GM23248 (cell line): ENCODE measurements around the gene ERICH3. TPM values are rescaled to one million over a fixed set of nuclear protein-coding genes. Genes with fewer than 3 reads are reported as not detected.

Experiments
- DNase-seq: peaks from one replicate; pipeline ENCODE4 v3.0.0-alpha.2; 2015
- H2AFZ ChIP-seq: fragments of 200-600 bp; sonication (generic); 2 replicates; pipeline ENCODE4 v1.6.1; 2016; ENCODE audit warnings: antibody characterized with exemption
- H3F3A ChIP-seq: fragments of 200-600 bp; sonication (generic); 2 replicates; pipeline ENCODE4 v1.6.1; 2016; ENCODE audit warnings: mild to moderate bottlenecking, antibody characterized with exemption, mixed run types; ENCODE audit not compliant: insufficient read depth
- H3K27ac ChIP-seq: fragments of 200-600 bp; sonication (generic); 2 replicates; pipeline ENCODE4 v1.5.1; 2016; ENCODE audit warnings: mild to moderate bottlenecking
- H3K27me3 ChIP-seq: fragments of 200-600 bp; sonication (generic); replicated peaks from 2 replicates; pipeline ENCODE4 v1.6.1; 2016; ENCODE audit warnings: mild to moderate bottlenecking; ENCODE audit not compliant: insufficient read depth
- H3K36me3 ChIP-seq: fragments of 200-600 bp; sonication (generic); 2 replicates; pipeline ENCODE4 v1.6.1; 2016; ENCODE audit warnings: low read depth, mild to moderate bottlenecking
- H3K4me1 ChIP-seq: fragments of 200-600 bp; sonication (generic); 2 replicates; pipeline ENCODE4 v1.6.1; 2016; ENCODE audit warnings: mild to moderate bottlenecking; ENCODE audit not compliant: insufficient read depth
- H3K4me2 ChIP-seq: fragments of 200-600 bp; sonication (generic); one replicate; pipeline ENCODE4 v1.6.1; 2016; ENCODE audit warnings: mild to moderate bottlenecking; ENCODE audit not compliant: unreplicated experiment
- H3K4me3 ChIP-seq: fragments of 200-600 bp; sonication (generic); 2 replicates; pipeline ENCODE4 v1.5.1; 2016; ENCODE audit warnings: mild to moderate bottlenecking
- H3K79me2 ChIP-seq: fragments of 200-600 bp; sonication (generic); 2 replicates; pipeline ENCODE4 v1.6.1; 2016; ENCODE audit warnings: mild to moderate bottlenecking; ENCODE audit not compliant: insufficient read depth
- H3K9ac ChIP-seq: fragments of 200-600 bp; sonication (generic); 2 replicates; pipeline ENCODE4 v1.6.1; 2016; ENCODE audit warnings: mild to moderate bottlenecking
- H3K9me2 ChIP-seq: fragments of 200-600 bp; sonication (generic); 2 replicates; pipeline ENCODE4 v1.6.1; 2016; ENCODE audit warnings: mixed run types, mild to moderate bottlenecking, moderate library complexity; ENCODE audit not compliant: insufficient read depth
- H3K9me3 ChIP-seq: fragments of 200-600 bp; sonication (generic); one replicate; pipeline ENCODE4 v1.6.1; 2017; ENCODE audit warnings: low read depth
- H4K20me1 ChIP-seq: fragments of 200-600 bp; sonication (generic); 2 replicates; pipeline ENCODE4 v1.6.0; 2016; ENCODE audit not compliant: insufficient read depth
- EZH2 ChIP-seq: fragments of 200-600 bp; sonication (generic); IDR thresholded peaks from 2 replicates; pipeline ENCODE4 v1.6.1; 2018; ENCODE audit warnings: antibody characterized with exemption, mild to moderate bottlenecking; ENCODE audit not compliant: insufficient read depth, poor library complexity, severe bottlenecking
- EZH2phosphoT487 ChIP-seq: fragments of 200-600 bp; sonication (generic); IDR thresholded peaks from 2 replicates; pipeline ENCODE4 v1.6.1; 2018; ENCODE audit warnings: antibody characterized with exemption, moderate library complexity, mild to moderate bottlenecking, low read depth; ENCODE audit not compliant: insufficient read depth
- WGBS, 2 experiments: methylation state at CpG; one replicate each; pipeline ENCODE4 v1.1.6; 2015 to 2017; ENCODE audit warnings: low lambda C conversion rate in 2 of 2, low coverage in 1 of 2; ENCODE audit errors: missing lambda C conversion rate in 2 of 2; 5-methylcytosine and 5-hydroxymethylcytosine counted together
- in situ Hi-C: fragments of 300-500 bp; cut with MboI; formaldehyde crosslinking; loops from 2 replicates; pipeline ENCODE4 v1.15.0; 2020
- polyA plus RNA-seq: library from polyadenylated mRNA; unstranded; fragments of >200 nt; fragmentation: Nextera tagmentation; extraction: Ambion mirVana; gene quantifications from 2 replicates; pipeline ENCODE4 v1.2.1, GENCODE V29; 2016
- total RNA-seq: library from RNA; depleted of rRNA; stranded (reverse); fragments of >200 nt; shearing (Covaris generic); gene quantifications from 2 replicates; pipeline ENCODE4 v1.2.3, GENCODE V29; 2014

ERICH3 gene
- total and polyA plus RNA-seq, 2 experiments from 2014 or later = not detected

DNA sequence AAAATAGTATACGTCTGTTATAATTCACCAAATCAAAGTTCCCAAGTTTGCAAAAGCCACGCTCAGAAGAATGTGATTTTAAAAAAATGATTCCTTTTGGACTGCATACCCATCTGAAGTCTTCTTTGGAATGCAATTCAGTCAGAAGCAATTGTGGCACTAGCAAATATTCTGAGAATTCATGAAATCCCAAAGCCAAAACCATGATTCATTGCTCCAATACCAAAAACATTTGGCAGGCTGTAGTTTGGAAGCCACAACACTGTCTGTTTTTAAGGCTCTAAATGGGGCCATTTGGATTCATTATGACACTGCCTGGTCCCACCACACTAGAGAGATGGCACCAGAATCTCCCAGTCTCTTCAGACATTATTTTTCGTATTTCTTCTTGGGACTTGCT is 139.4 kb downstream of the ERICH3 start:
- in situ Hi-C loops = no loop called here
- H3K9ac ChIP-seq = no peak overlapping the region
- H3K27me3 ChIP-seq = no peaks in the 10 kb centered on the region
- 0 to 1% methylated on average over 3 of the region's 3 CpGs for WGBS, 2 experiments
- H3K4me3 ChIP-seq = no peak overlapping the region
- no peaks in the 10 kb centered on the region for H3K36me3 ChIP-seq
- no peaks in the 10 kb centered on the region for H3K79me2 ChIP-seq
- no peaks in the 10 kb centered on the region for H3K9me3 ChIP-seq
- H3K4me2 ChIP-seq = no peak overlapping the region
- DNase-seq = peak; percentile 61
- H3K4me1 ChIP-seq = peaks cover 14% of the 10 kb centered on the region
- H3F3A ChIP-seq = peaks cover 11% of the 10 kb centered on the region; the same call in 1 of the 2 replicates
- TF ChIP-seq EZH2 (no peak), EZH2phosphoT487 (no peak)
- no peak overlapping the region for H3K27ac ChIP-seq
- H2AFZ ChIP-seq = no peak overlapping the region
- no peaks in the 10 kb centered on the region for H4K20me1 ChIP-seq
- H3K9me2 ChIP-seq = no peaks in the 10 kb centered on the region

GRCh38 chr1:74531796-74532195 is 141.8 kb downstream of the ERICH3 start:
- H3F3A ChIP-seq = peaks cover 11% of the 10 kb centered on the region; the same call in 1 of the 2 replicates
- H3K4me1 ChIP-seq = peaks cover 14% of the 10 kb centered on the region
- WGBS, 2 experiments = 46 to 54% methylated on average over 1 of the region's 1 CpG
- no peak overlapping the region for H3K27ac ChIP-seq
- no peaks in the 10 kb centered on the region for H3K27me3 ChIP-seq
- no peaks in the 10 kb centered on the region for H4K20me1 ChIP-seq
- H3K9ac ChIP-seq = no peak overlapping the region
- H3K36me3 ChIP-seq = no peaks in the 10 kb centered on the region
- TF ChIP-seq EZH2 (no peak), EZH2phosphoT487 (no peak)
- no peak overlapping the region for H2AFZ ChIP-seq
- no peaks in the 10 kb centered on the region for H3K9me3 ChIP-seq
- in situ Hi-C loops = no loop called here
- no peaks in the 10 kb centered on the region for H3K79me2 ChIP-seq
- no peak for DNase-seq
- H3K4me3 ChIP-seq = no peak overlapping the region
- no peak overlapping the region for H3K4me2 ChIP-seq
- H3K9me2 ChIP-seq = no peaks in the 10 kb centered on the region

GRCh38 chr1:74530892-74531291 is 142.7 kb downstream of the ERICH3 start:
- Histone ChIP-seq H3K4me3 (no peak overlapping the region), H4K20me1 (no peaks in the 10 kb centered on the region), H3K9me2 (no peaks in the 10 kb centered on the region), H3K36me3 (no peaks in the 10 kb centered on the region), H2AFZ (no peak overlapping the region), H3K9me3 (no peaks in the 10 kb centered on the region), H3K27ac (no peak overlapping the region), H3K4me2 (no peak overlapping the region), H3K9ac (no peak overlapping the region), H3K27me3 (no peaks in the 10 kb centered on the region), H3K4me1 (peaks cover 14% of the 10 kb centered on the region), H3F3A (peaks cover 11% of the 10 kb centered on the region; the same call in 1 of the 2 replicates), H3K79me2 (no peaks in the 10 kb centered on the region)
- no peak for DNase-seq
- in situ Hi-C loops = no loop called here
- no peak for TF ChIP-seq EZH2
- no peak for TF ChIP-seq EZH2phosphoT487

DNA sequence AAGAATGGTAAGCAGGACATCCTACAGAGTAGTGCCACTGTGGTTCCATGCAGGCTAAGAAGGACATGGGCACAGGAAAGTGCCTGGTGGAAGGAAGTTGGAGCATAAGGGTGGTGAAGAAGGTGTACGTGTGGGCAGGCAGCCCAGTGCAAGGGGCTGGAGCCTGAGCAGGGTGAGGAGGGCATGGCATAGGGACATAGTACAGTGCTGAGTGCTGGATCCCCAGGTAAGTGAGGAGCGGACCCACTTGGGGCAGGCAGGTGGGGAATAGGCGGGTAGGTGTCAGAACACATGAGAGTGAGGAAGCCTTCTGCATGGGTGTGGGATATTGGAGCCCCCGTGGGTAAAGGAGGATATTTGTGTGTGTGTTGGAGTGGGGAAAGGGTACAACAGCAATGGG is 145.5 kb downstream of the ERICH3 start:
- Histone ChIP-seq H3K9ac (no peak overlapping the region), H3K4me2 (no peak overlapping the region), H3K4me1 (no peaks in the 10 kb centered on the region), H3K27me3 (no peaks in the 10 kb centered on the region), H2AFZ (no peak overlapping the region), H3K27ac (no peak overlapping the region), H3K36me3 (no peaks in the 10 kb centered on the region), H3F3A (no peaks in the 10 kb centered on the region), H3K4me3 (no peak overlapping the region), H3K9me2 (no peaks in the 10 kb centered on the region), H3K79me2 (no peaks in the 10 kb centered on the region), H3K9me3 (no peaks in the 10 kb centered on the region), H4K20me1 (no peaks in the 10 kb centered on the region)
- no peak for TF ChIP-seq EZH2phosphoT487
- TF ChIP-seq EZH2 = no peak
- no peak for DNase-seq
- 45% methylated on average over 4 of the region's 4 CpGs for WGBS, 2 experiments
- in situ Hi-C loops = no loop called here

DNA sequence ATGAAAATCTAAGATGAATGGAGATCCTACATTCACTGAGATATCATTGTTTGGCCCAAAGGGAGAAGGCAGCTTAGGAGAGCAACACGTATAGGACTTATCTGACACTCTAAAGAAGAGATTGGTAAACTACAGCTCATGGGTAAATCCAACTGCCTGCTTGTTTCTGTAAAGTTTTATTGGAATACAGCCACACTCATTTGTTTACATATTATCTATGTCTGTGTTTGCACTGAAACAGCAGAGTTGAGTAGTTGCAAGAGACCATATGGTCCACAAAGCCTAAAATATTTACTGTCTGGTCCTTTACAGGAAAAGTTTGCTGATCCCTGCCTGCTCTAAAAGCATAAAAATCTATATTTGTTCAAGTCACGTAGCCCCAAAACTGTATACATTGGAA is 146.9 kb downstream of the ERICH3 start:
- Histone ChIP-seq H3K27ac (no peak overlapping the region), H3K27me3 (no peaks in the 10 kb centered on the region)
- in situ Hi-C loops = no loop called here

More for the DNA sequence above, 146.9 kb downstream of the ERICH3 start:
- H3F3A ChIP-seq = no peaks in the 10 kb centered on the region
- TF ChIP-seq EZH2phosphoT487 (no peak), EZH2 (no peak)
- no peak overlapping the region for H3K4me2 ChIP-seq
- no peaks in the 10 kb centered on the region for H3K4me1 ChIP-seq
- no peaks in the 10 kb centered on the region for H3K36me3 ChIP-seq
- 17 to 19% methylated on average over 2 of the region's 2 CpGs for WGBS, 2 experiments
- no peaks in the 10 kb centered on the region for H3K9me3 ChIP-seq
- no peak overlapping the region for H3K9ac ChIP-seq
- H4K20me1 ChIP-seq = no peaks in the 10 kb centered on the region
- DNase-seq = no peak
- H3K4me3 ChIP-seq = no peak overlapping the region
- H2AFZ ChIP-seq = no peak overlapping the region
- H3K9me2 ChIP-seq = no peaks in the 10 kb centered on the region
- no peaks in the 10 kb centered on the region for H3K79me2 ChIP-seq
